Loucy (cell line): ENCODE data around the gene CBY3.

Experiments
- CTCF ChIP-seq: fragments of 200-600 bp; sonication (generic); conservative IDR thresholded peaks from 2 replicates; pipeline ENCODE4 v1.5.1; 2014; ENCODE audit warnings: mild to moderate bottlenecking, antibody characterized with exemption, low read length
- EZH2phosphoT487 ChIP-seq: fragments of 200-600 bp; IDR thresholded peaks from 2 replicates; pipeline ENCODE4 v1.6.1; 2018; ENCODE audit warnings: antibody characterized with exemption, mild to moderate bottlenecking, moderate library complexity, borderline replicate concordance

GRCh38 chr5:179697108-179697507 lies 16.3 kb upstream of the CBY3 start:
- TF ChIP-seq CTCF = no peak
- TF ChIP-seq EZH2phosphoT487 = no peak
